HG02759 (cell line): Measurements from ENCODE around the gene GPC3.
"Not testable (repeated sequence)": the region's sequence is repeated elsewhere in the genome, so short reads cannot be mapped to it uniquely, and the experiment has no call there.

Experiments
- ATAC-seq: cut with Tn5 transposase; IDR thresholded peaks from one replicate; pipeline ENCODE4 v1.9.1; 2021; ENCODE audit warnings: mild to moderate bottlenecking, moderate library complexity; ENCODE audit not compliant: unreplicated experiment

Gene GPC3

DNA sequence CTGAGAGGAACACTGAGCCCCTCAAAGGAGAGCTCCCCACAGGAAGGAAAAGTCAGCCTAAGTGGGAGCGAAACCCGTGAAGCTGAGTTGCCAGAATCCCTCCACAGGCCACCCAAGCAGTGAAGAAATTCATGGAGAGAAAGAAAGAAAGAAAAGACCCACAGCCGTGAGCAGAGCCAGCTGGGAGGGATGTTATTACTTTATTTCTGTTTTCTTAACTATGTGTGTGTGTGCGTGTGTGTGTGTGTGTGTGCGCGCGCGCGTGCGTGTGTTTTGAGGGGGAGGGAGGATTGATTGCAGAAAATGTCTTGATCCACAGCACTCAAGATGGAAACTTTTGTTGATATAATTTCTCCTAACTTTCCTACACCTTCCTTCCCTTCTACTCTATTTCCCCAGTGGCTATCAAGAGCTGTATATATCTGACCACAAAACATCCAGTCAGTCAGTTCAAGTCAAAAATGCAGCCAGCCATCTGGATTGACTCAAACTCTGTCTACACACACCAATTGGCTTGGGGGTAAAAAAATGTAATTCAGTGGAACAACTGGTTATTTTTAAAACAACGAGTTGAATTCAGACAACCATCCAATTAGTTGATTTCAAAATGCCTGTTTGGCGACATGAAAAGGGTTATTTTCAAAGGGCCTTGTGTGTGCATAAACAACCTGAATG, 13.8 kb upstream of the GPC3 start:
- no peak for ATAC-seq

DNA sequence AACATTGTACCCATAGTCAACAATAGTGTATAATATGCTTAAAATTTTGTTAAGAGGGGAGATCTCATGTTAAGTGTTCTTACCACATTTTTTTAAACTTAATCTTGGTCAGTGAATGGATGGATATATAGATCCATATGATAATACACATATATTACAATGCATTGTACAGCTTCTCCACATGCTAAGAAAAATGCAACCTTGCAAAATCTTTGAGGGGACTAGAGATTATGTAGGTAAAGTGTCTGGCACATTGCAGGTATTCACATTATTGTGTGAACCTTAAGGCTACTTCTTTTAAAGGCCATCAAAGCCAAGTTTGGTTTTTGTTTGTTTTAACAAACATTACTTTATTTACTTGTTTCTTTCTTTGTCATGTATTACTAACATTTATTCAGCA, 10.4 kb upstream of the GPC3 start:
- no peak for ATAC-seq

- ATAC-seq, result no peak
Measured at GRCh38 chrX:133994576-133994975, 9.2 kb upstream of the GPC3 start.

DNA sequence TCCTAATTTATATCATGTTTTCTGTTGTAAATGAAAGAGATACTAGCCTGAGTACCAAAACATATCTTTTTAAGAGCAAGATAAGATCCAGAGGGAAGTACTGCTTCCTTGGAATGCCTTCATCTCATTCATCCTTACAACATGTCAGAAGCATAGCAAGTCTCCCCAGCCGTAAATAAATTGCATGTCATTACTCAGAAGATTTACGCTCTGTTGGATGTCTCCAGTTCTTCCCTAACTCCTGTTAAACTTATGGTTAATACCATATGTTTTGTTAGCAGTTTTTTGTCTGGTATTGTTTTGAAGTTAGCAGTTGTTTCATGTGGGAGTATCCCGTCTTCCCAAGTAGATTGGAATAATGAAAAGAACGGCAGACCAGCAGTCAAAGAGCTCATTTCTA, 7.5 kb upstream of the GPC3 start:
- no peak for ATAC-seq

DNA sequence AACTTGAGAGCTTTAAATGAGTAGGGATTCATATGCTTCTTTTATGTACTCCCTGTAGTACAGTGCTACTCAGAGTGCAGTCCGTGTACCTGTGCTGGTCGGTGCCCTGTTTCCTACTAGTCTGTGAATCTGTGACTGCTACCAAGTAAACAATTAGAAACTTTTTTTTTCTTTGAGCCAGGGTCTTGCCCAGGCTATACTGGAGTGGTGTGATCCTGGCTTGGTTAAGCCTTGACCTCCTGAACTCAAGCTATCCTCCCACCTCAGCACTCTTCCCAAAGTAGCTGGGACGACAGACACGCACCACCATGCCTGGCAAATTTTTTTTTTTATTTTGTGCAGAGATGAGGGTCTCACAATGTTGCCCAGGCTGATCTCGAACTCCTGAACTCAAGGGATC, 6.4 kb upstream of the GPC3 start:
- ATAC-seq, result no peak

DNA sequence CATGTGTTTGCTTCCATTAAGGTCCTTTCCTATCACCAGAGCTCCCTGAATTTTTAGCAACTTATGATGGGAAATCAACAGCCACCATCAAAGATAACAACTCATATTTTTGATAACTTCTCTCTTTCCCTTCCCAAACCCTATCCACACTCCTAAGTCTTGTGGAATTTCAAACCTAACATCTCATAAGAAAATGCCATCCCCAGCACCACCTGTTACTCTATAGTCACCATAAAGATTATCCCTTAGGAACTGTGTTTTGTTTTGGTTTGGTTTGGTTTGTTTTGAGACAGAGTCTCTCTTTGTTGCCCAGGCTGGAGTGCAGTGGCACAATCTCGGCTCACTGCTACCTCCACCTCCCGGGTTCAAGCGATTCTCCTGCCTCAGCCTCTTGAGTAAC, 5.7 kb upstream of the GPC3 start:
- ATAC-seq, result not testable (repeated sequence)

GRCh38 chrX:133989993-133990392, 4.6 kb upstream of the GPC3 start:
- ATAC-seq, result no peak

DNA sequence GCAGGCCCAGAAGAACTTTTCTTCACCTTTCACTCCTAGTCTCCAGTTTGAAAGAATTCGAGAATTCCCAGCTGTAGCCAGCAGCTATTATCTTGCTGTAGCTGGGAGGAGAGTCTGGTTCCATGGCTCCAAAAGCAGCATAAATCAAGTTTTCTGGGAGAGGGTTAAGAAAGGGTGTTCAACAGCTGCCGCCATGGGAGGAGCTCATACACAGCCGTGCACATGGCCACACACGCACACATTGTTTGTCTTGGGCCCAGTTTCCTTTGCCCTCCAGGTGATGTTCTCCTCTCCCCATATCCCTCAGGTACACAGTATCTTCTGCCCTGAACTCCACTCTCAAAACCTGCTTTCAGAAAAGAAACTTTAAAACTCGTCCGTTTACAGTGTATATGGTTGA, 4.1 kb upstream of the GPC3 start:
- no peak for ATAC-seq

GRCh38 chrX:133988010-133988409, 2.6 kb upstream of the GPC3 start:
- ATAC-seq, result no peak

DNA sequence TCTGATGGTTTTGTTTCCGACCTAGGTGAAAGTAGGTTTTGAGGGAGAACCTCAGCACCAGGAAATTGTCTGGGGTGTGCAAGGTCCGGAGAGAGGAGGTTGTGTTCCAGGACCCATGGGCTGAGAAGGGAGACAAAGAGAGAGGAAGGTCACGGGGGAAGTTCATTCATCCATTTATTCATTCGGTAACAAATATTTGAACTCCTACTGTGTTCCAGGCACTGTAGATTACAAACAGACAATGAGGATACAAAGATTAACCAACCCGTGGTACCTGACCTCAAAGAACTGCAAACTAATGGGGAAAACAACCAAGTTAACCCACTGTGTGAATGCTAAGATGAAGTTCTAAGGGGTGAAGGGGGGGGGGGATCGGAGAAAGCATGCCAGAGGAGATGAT, 1.8 kb upstream of the GPC3 start:
- no peak for ATAC-seq

- ATAC-seq, result no peak
Measured at GRCh38 chrX:133985967-133986683, 731 bp upstream of the GPC3 start.

DNA sequence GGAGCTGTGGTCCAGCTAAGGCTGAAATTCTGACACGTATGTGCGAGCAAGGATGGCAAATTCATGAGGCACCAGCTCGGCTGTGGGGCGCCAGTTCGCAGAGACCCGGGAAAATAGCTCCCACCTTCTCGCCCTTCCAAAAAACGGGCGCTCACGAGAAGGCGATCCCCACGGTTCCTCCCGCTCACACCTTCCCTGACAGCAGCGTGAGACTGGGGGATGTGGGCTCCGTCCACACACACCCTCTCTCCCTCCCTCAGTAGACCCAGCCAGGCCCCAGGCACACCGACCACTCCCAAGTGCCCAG, 584 bp downstream of the GPC3 start:
- ATAC-seq, result no peak

- ATAC-seq, result no peak
Measured at GRCh38 chrX:133983974-133984845, 1.2 kb downstream of the GPC3 start.

DNA sequence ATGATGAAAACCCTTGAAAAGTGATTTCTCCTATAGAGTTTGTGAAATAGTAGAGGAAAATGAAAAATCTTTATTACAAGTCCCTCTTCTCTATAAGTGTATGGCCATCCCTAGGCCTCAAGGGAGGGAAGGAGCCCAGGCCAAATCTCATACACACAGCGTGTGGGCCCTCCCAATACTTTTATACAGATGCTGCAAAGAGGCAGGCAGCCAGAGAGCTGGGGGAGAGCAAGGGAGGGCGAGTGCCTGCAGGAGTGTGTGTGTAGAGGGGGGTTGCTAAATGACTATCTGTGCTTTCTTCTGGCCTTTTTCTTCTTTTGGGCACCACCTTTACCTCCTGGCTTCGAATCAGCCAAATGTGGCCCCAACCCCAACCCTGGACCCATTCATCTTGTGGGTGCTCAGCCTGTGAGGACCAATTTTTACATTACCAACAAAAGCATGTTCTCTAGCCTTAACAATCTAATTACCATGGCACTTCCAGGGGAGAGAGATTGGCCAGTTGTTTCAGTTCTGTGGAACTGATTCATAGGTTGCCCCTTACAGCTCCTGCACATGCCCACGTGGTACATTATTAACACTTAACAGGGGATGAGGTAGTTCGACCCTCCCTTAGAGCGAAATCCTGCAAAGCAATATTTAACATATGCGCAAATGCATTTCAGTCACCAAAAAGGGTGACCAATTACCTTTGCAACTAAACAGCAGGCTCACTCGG, 2.0 kb downstream of the GPC3 start:
- ATAC-seq, result no peak

DNA sequence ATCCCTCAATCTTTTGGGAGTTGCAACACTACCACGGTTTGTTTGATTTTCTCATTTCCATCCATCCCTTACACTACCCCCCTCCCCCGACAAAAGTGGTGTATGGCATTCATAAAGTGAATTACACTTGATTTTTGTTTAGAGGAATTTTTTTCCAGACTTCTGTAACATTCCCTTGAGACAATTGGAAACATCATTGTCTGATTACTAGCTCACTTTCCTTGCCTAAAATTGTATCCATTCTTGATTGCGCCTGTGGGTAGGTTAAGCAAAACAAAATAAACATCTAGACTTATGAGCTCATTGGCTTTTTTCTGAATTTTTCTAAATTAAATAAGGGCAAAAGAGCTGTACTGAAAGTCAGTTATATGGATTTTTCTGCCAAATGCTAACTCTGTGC, 3.5 kb downstream of the GPC3 start:
- ATAC-seq, result no peak

DNA sequence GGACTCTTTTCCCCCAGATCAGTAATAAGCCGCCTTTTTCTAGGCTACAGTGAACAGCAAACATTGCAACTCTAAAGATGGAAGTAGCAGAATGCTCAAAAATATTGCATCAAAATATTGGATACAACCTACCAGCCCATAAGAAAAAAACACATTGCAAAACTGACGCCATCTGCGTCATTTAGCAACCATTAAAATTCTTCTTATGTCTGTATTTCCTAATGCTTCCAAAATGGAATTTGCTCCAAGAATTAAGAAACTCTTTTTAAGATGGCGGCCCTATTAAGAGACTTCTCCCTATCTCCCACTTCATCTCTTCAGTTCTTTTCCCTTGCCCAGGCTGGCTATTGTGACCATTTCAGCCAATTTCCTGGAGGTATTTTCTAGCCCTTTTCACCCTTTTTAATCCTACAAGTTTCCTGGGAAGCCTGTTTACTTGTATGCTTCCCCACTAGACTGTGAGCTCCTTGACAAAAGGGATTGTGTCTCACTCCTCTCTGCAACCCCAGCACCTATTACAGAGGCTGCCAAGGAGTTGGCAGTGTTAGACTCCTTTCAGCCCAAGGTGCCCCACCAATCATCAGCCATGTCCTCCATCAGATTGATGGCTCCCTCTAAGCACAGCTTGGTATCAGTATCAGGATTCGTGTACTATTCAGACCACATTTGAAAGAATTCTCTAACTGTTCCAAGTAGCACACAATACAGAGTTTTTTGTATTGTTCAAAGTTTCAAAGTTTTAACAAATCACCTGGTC, 4.4 kb downstream of the GPC3 start:
- ATAC-seq, result no peak

DNA sequence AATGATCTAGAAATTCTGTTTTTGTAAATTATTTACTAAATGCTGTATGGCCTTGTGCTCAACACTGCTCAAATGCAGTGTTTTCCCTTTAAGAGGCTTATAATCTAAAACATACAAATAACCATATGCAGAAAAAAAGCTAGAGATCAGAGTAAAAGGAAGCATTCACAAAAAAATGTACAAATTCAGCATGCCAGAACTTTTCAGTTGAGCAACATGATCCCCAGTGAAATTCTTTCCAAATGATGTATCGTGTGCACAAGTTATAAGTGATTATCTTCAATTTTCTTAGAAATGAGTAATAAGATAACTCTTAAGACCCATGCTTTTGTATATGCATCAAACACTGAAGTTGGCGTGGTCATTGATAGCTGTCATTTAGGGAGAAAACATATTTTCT, 5.0 kb downstream of the GPC3 start:
- ATAC-seq, result no peak

DNA sequence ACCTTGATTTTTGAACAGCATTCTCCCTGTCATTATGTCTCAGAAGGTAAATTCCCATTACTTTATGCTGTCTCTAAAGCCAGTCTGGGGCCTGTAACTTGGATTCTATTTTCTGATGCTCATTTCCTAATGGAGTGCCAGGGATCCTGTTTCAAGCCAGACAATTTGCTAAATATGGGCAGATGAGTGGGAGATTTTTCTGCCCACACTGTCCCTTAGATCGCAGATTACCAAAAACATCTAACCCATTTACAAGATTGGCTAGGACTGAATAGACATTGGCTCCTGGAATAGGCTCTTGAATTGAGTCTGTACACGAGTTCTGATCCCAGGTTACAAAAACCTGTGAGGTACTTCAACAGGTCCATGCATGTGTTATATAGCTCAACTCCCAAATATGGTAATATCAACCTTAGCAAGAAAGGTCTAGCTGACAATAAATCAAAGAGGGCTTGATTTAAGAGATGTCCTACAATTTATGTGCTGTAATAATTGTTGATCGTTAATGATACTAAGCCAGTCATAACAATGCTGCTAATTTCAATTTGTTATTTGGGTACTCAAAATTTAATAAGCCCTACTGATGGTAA, 5.7 kb downstream of the GPC3 start:
- no peak for ATAC-seq

GRCh38 chrX:133973704-133974103, 11.7 kb downstream of the GPC3 start:
- no peak for ATAC-seq

- no peak for ATAC-seq
Measured at GRCh38 chrX:133972916-133973315, 12.5 kb downstream of the GPC3 start.
